HepG2 (cell line): Measurements from ENCODE around the gene DNPEP. TPM values are rescaled to one million over a fixed set of nuclear protein-coding genes. Genes with fewer than 3 reads are reported as not detected.

ENCODE experiments used
- BRCA1 ChIP-seq: sonication (generic); formaldehyde crosslinking; IDR thresholded peaks from 2 replicates; pipeline ENCODE4 v1.4.0; 2020; ENCODE audit warnings: missing genetic modification reagents
- EEA1 ChIP-seq: sonication (generic); formaldehyde crosslinking; IDR thresholded peaks from 2 replicates; pipeline ENCODE4 v1.5.1; 2020; ENCODE audit warnings: mild to moderate bottlenecking, missing genetic modification reagents, borderline replicate concordance
- IKZF1 ChIP-seq: fragments of 450-650 bp; IDR thresholded peaks from 2 replicates; pipeline ENCODE4 v1.7.1; 2016
- MAFF ChIP-seq: IDR thresholded peaks from 2 replicates; pipeline ENCODE4 v1.6.1; 2011; ENCODE audit warnings: low read depth, low read length, improper control_type of control experiment
- MXI1 ChIP-seq: IDR thresholded peaks from 3 replicates; pipeline ENCODE4 v1.6.1; 2012; ENCODE audit warnings: low read depth, low read length, inconsistent platforms, borderline replicate concordance
- SRY ChIP-seq: sonication (generic); formaldehyde crosslinking; IDR thresholded peaks from 2 replicates; pipeline ENCODE4 v1.8.0; 2022; ENCODE audit warnings: mild to moderate bottlenecking, missing genetic modification reagents
- TCF7L2 ChIP-seq: IDR thresholded peaks from 2 replicates; pipeline ENCODE4 v1.6.1; 2011; ENCODE audit warnings: mild to moderate bottlenecking, low read depth, low read length, moderate library complexity
- TFAP4 ChIP-seq: sonication (generic); IDR thresholded peaks from 2 replicates; pipeline ENCODE4 v1.6.1; 2016; ENCODE audit warnings: low read depth, borderline replicate concordance
- USF2 ChIP-seq, 2 experiments: sonication (generic) in 1 of 2; formaldehyde crosslinking in 1 of 2; IDR thresholded peaks; 2 replicates each; pipeline versions ENCODE4 v1.5.1 to v1.6.1; 2011 to 2020; ENCODE audit warnings: borderline replicate concordance in 1 of 2, low read depth in 1 of 2, low read length in 1 of 2, mild to moderate bottlenecking in 1 of 2, missing genetic modification reagents in 1 of 2, moderate library complexity in 1 of 2
- WIZ ChIP-seq: sonication (generic); formaldehyde crosslinking; IDR thresholded peaks from 2 replicates; pipeline ENCODE4 v1.5.1; 2020; ENCODE audit warnings: mild to moderate bottlenecking, missing genetic modification reagents
- ZNF10 ChIP-seq: sonication (generic); formaldehyde crosslinking; IDR thresholded peaks from 2 replicates; pipeline ENCODE4 v1.4.0; 2020; ENCODE audit warnings: mild to moderate bottlenecking, low read depth, missing genetic modification reagents, borderline replicate concordance
- ZNF121 ChIP-seq: sonication (generic); formaldehyde crosslinking; IDR thresholded peaks from 2 replicates; pipeline ENCODE4 v1.5.0; 2020; ENCODE audit warnings: mild to moderate bottlenecking, missing genetic modification reagents
- ZNF20 ChIP-seq: sonication (generic); formaldehyde crosslinking; IDR thresholded peaks from 2 replicates; pipeline ENCODE4 v1.4.0; 2020; ENCODE audit warnings: mild to moderate bottlenecking, moderate library complexity, missing genetic modification reagents
- ZNF205 ChIP-seq: IDR thresholded peaks from 2 replicates; pipeline ENCODE4 v1.6.1; 2018; ENCODE audit warnings: missing biosample characterization, missing genetic modification reagents
- ZNF30 ChIP-seq: sonication (generic); formaldehyde crosslinking; IDR thresholded peaks from 2 replicates; pipeline ENCODE4 v1.5.0; 2020; ENCODE audit warnings: mild to moderate bottlenecking, missing genetic modification reagents
- ZNF331 ChIP-seq: sonication (generic); formaldehyde crosslinking; IDR thresholded peaks from 2 replicates; pipeline ENCODE4 v1.4.0; 2020; ENCODE audit warnings: missing genetic modification reagents
- ZNF33A ChIP-seq: sonication (generic); formaldehyde crosslinking; IDR thresholded peaks from 2 replicates; pipeline ENCODE4 v1.5.1; 2020; ENCODE audit warnings: missing genetic modification reagents, mild to moderate bottlenecking, moderate library complexity, borderline replicate concordance
- ZNF501 ChIP-seq: sonication (generic); formaldehyde crosslinking; IDR thresholded peaks from 2 replicates; pipeline ENCODE4 v1.5.1; 2020; ENCODE audit warnings: mild to moderate bottlenecking, moderate library complexity, missing genetic modification reagents
- ZNF83 ChIP-seq: sonication (generic); formaldehyde crosslinking; IDR thresholded peaks from 2 replicates; pipeline ENCODE4 v1.4.0; 2020; ENCODE audit warnings: missing genetic modification reagents, mild to moderate bottlenecking, borderline replicate concordance
- ZUFSP ChIP-seq: sonication (generic); formaldehyde crosslinking; IDR thresholded peaks from 2 replicates; pipeline ENCODE4 v1.9.0; 2021; ENCODE audit warnings: missing genetic modification reagents, mild to moderate bottlenecking, borderline replicate concordance
- polyA plus RNA-seq, 8 experiments: library from polyadenylated mRNA; depleted of rRNA in 3 of 8; stranded (reverse) in 7 of 8; unstranded in 1 of 8; fragments of >200 nt; fragmentation: Illumina TruSeq in 4 of 8; extraction: Trizol in 4 of 8; gene quantifications; 2 replicates each; pipeline versions ENCODE4 v1.2.1 to v1.2.3, GENCODE V29; 2011 to 2016; ENCODE audit warnings: low read depth in 4 of 8, missing spikeins in 1 of 8, mixed read lengths in 1 of 8; ENCODE audit not compliant: insufficient read depth in 1 of 8
- total RNA-seq, 5 experiments: library from RNA; depleted of rRNA; stranded (reverse); fragments of >200 nt; fragmentation: Illumina TruSeq; extraction: Trizol; gene quantifications; 2 replicates each; pipeline ENCODE4 v1.2.3, GENCODE V29; 2016; ENCODE audit warnings: low read depth in 1 of 5
- TF ChIP-seq, protein P1 (sequence below): sonication (generic); formaldehyde crosslinking; IDR thresholded peaks from 2 replicates; pipeline ENCODE4 v1.4.0; 2020; ENCODE audit warnings: missing genetic modification reagents, mild to moderate bottlenecking, borderline replicate concordance
- TF ChIP-seq, protein P2 (sequence below): sonication (generic); formaldehyde crosslinking; IDR thresholded peaks from 2 replicates; pipeline ENCODE4 v1.8.1; 2023; ENCODE audit warnings: mild to moderate bottlenecking, missing genetic modification reagents

The DNPEP gene
- total and polyA plus RNA-seq, 2 of the 13 experiments (the other 11 are each of a cell fraction or from before 2014, with no cell fraction given) = 104 to 109 TPM

- no peak for TF ChIP-seq ZUFSP
- no peak for TF ChIP-seq ZNF30 (CRISPR knock-in tag)
- no peak for TF ChIP-seq WIZ (CRISPR knock-in tag)
- no peak for TF ChIP-seq ZNF10 (CRISPR knock-in tag)
- TF ChIP-seq USF2 (IDR thresholded peaks at IDR 0.05; ENCODE audit: low read depth, low read length) = no peak
- no peak for TF ChIP-seq USF2 (CRISPR knock-in tag; IDR thresholded peaks at IDR 0.05; ENCODE audit: borderline replicate concordance)
- TF ChIP-seq ZNF501 (CRISPR knock-in tag) = peak; percentile 70; the same call in 1 of the 2 replicates
- no peak; the same call in 1 of the 2 replicates for TF ChIP-seq ZNF83 (CRISPR knock-in tag)
- TF ChIP-seq, protein P1, sequence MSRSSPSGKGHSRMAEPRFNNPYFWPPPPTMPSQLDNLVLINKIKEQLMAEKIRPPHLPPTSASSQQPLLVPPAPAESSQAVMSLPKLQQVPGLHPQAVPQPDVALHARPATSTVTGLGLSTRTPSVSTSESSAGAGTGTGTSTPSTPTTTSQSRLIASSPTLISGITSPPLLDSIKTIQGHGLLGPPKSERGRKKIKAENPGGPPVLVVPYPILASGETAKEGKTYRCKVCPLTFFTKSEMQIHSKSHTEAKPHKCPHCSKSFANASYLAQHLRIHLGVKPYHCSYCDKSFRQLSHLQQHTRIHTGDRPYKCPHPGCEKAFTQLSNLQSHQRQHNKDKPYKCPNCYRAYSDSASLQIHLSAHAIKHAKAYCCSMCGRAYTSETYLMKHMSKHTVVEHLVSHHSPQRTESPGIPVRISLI (CRISPR knock-in tag) = no peak
- no peak for TF ChIP-seq ZNF20 (CRISPR knock-in tag)
- no peak for TF ChIP-seq TCF7L2
- TF ChIP-seq ZNF33A (CRISPR knock-in tag) = no peak
- TF ChIP-seq ZNF331 (CRISPR knock-in tag) = peak; percentile 34; the same call in 1 of the 2 replicates
- TF ChIP-seq ZNF205 = no peak
- TF ChIP-seq, protein P2, sequence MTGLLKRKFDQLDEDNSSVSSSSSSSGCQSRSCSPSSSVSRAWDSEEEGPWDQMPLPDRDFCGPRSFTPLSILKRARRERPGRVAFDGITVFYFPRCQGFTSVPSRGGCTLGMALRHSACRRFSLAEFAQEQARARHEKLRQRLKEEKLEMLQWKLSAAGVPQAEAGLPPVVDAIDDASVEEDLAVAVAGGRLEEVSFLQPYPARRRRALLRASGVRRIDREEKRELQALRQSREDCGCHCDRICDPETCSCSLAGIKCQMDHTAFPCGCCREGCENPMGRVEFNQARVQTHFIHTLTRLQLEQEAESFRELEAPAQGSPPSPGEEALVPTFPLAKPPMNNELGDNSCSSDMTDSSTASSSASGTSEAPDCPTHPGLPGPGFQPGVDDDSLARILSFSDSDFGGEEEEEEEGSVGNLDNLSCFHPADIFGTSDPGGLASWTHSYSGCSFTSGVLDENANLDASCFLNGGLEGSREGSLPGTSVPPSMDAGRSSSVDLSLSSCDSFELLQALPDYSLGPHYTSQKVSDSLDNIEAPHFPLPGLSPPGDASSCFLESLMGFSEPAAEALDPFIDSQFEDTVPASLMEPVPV (CRISPR knock-in tag) = no peak
- TF ChIP-seq MXI1 = peak; percentile 87; the same call in 1 of the 3 replicates
- no peak for TF ChIP-seq IKZF1
- no peak for TF ChIP-seq BRCA1 (CRISPR knock-in tag)
- TF ChIP-seq MAFF = no peak
- peak; percentile 66; the same call in 1 of the 2 replicates for TF ChIP-seq ZNF121
- TF ChIP-seq TFAP4 = no peak
- TF ChIP-seq SRY = peak; percentile 69; the same call in 1 of the 2 replicates
- TF ChIP-seq EEA1 (CRISPR knock-in tag) = no peak
These were observed 602 bp upstream of the DNPEP start (continued) for GRCh38 chr2:219388121-219388906.
